HL-60 (cell line): ENCODE results near the gene GKN1.

Experiments
- DNase-seq, 2 experiments: peaks; one replicate each; pipeline ENCODE4 v3.0.0-alpha.2; 2010 to 2020; ENCODE audit warnings: low read depth in 1 of 2, low spot score in 1 of 2
- H3K27ac ChIP-seq: fragments of 250-450 bp; sonication (Bioruptor Pico); replicated peaks from 2 replicates; pipeline ENCODE4 v1.5.1; 2020; ENCODE audit warnings: mild to moderate bottlenecking, moderate library complexity
- H3K27me3 ChIP-seq: fragments of 250-450 bp; sonication (Bioruptor Pico); 2 replicates; pipeline ENCODE4 v1.5.1; 2021; ENCODE audit warnings: mild to moderate bottlenecking, moderate library complexity; ENCODE audit not compliant: insufficient read depth, poor library complexity, severe bottlenecking
- H3K4me3 ChIP-seq: replicated peaks from 2 replicates; pipeline ENCODE4 v1.5.1; 2011; ENCODE audit warnings: mild to moderate bottlenecking, control low read depth, low read length; ENCODE audit not compliant: insufficient read depth
- GABPA ChIP-seq: IDR thresholded peaks from 2 replicates; pipeline ENCODE4 v1.6.1; 2012; ENCODE audit warnings: low read depth
- POLR2AphosphoS5 ChIP-seq: IDR thresholded peaks from 2 replicates; pipeline ENCODE4 v1.6.1; 2012; ENCODE audit warnings: low read depth
- SPI1 ChIP-seq: IDR thresholded peaks from 2 replicates; pipeline ENCODE4 v1.6.1; 2012; ENCODE audit warnings: low read depth, mild to moderate bottlenecking, borderline replicate concordance
- TF ChIP-seq, protein P1 (sequence below): IDR thresholded peaks from one replicate; pipeline ENCODE4 v1.5.1; 2011; ENCODE audit warnings: low read length, control low read depth, inconsistent platforms; ENCODE audit not compliant: insufficient read depth
- TF ChIP-seq, protein P2 (sequence below): IDR thresholded peaks from 2 replicates; pipeline ENCODE4 v1.6.1; 2012; ENCODE audit warnings: low read depth; ENCODE audit not compliant: insufficient replicate concordance

Gene GKN1

DNA sequence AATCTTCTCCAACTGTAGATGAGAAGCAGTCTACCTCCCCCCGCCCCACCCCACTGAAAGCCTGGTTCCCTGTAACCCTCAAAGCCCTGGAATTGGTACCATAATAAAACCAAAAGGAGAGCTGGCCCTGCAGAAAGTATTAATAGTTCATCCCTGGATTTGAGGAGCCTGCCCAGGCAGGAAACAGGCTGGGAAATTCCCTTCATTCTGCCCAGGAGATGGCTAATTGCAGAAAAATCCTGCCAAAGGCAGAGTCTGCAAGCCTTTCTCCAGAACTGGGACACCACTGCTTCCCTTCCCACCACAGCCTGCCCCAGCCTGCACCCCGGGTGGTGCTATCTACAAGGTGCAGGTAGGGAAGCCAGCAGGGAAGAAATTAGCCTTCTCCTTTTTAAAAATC is 38.0 kb upstream of the GKN1 start:
- TF ChIP-seq, protein P1, sequence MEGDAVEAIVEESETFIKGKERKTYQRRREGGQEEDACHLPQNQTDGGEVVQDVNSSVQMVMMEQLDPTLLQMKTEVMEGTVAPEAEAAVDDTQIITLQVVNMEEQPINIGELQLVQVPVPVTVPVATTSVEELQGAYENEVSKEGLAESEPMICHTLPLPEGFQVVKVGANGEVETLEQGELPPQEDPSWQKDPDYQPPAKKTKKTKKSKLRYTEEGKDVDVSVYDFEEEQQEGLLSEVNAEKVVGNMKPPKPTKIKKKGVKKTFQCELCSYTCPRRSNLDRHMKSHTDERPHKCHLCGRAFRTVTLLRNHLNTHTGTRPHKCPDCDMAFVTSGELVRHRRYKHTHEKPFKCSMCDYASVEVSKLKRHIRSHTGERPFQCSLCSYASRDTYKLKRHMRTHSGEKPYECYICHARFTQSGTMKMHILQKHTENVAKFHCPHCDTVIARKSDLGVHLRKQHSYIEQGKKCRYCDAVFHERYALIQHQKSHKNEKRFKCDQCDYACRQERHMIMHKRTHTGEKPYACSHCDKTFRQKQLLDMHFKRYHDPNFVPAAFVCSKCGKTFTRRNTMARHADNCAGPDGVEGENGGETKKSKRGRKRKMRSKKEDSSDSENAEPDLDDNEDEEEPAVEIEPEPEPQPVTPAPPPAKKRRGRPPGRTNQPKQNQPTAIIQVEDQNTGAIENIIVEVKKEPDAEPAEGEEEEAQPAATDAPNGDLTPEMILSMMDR, result no peak
- TF ChIP-seq POLR2AphosphoS5, result no peak
- TF ChIP-seq, protein P2, sequence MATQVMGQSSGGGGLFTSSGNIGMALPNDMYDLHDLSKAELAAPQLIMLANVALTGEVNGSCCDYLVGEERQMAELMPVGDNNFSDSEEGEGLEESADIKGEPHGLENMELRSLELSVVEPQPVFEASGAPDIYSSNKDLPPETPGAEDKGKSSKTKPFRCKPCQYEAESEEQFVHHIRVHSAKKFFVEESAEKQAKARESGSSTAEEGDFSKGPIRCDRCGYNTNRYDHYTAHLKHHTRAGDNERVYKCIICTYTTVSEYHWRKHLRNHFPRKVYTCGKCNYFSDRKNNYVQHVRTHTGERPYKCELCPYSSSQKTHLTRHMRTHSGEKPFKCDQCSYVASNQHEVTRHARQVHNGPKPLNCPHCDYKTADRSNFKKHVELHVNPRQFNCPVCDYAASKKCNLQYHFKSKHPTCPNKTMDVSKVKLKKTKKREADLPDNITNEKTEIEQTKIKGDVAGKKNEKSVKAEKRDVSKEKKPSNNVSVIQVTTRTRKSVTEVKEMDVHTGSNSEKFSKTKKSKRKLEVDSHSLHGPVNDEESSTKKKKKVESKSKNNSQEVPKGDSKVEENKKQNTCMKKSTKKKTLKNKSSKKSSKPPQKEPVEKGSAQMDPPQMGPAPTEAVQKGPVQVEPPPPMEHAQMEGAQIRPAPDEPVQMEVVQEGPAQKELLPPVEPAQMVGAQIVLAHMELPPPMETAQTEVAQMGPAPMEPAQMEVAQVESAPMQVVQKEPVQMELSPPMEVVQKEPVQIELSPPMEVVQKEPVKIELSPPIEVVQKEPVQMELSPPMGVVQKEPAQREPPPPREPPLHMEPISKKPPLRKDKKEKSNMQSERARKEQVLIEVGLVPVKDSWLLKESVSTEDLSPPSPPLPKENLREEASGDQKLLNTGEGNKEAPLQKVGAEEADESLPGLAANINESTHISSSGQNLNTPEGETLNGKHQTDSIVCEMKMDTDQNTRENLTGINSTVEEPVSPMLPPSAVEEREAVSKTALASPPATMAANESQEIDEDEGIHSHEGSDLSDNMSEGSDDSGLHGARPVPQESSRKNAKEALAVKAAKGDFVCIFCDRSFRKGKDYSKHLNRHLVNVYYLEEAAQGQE, result no peak
- no peak for TF ChIP-seq GABPA
- TF ChIP-seq SPI1, result no peak
- H3K27ac ChIP-seq, result no peak overlapping the region
- H3K4me3 ChIP-seq, result no peak overlapping the region
- no peak for DNase-seq
- H3K27me3 ChIP-seq, result no peaks in the 10 kb centered on the region

DNA sequence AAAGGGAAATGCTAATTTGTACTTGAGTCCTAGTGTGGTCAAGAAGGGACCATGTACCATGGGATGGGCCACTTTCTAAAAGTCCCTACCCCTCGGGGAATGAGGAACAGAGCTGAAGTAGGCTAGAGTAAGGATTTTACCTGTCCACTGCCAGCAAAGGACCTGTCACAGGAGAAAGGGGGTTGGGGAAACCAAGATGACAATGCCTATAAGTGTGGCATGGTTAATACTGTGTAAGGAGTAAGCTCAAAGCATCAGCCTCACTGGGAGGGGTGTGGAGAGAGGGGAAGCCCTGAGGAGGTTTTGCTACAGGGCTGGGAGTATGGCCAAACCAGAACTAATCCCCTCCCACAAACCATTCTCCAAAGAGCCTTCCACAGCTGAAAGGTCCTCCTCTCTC is 37.5 kb upstream of the GKN1 start:
- no peak overlapping the region for H3K4me3 ChIP-seq
- no peak for DNase-seq
- H3K27ac ChIP-seq, result no peak overlapping the region
- H3K27me3 ChIP-seq, result no peaks in the 10 kb centered on the region
- no peak for TF ChIP-seq POLR2AphosphoS5
- TF ChIP-seq SPI1, result no peak
- TF ChIP-seq, protein P2, result no peak
- no peak for TF ChIP-seq GABPA
- TF ChIP-seq, protein P1, result no peak

DNA sequence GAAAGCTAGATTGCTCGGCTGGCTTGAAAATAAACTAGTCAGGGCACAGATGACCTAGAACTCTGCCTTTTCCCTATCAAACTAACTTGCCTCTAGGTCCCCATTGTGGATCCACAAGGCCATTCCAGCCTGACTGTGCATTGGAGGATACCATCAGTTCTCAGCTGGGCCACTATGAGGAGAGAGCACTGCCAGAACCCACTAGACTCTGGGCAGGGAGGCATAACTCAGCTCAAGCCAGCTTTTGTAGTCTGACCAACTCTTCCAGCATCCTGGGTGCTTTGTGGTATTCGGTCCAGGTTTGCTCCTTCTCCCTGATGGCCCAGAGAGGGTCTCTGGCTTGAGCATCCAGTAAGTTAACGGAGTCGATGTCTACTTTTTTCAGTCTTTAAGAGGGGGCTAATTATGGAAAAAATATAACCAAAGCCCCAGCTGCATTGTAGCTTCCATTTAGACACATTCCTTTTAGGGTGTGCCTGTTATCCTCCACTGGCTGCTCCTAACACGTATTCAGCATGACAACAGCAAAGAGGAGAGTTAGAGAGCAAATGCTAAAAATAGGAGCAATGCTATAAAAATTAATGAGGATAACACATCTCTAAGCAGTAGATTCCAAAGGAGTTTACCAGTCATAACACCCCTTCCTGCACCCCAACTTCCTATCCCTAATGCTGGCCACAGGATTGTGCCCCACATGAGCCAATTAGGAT is 36.9 kb upstream of the GKN1 start:
- no peak overlapping the region for H3K27ac ChIP-seq
- no peak overlapping the region for H3K4me3 ChIP-seq
- TF ChIP-seq GABPA (no peak), POLR2AphosphoS5 (no peak)
- TF ChIP-seq, protein P2, result no peak
- TF ChIP-seq, protein P1, result no peak
- H3K27me3 ChIP-seq, result no peaks in the 10 kb centered on the region
- no peak for DNase-seq
